HG03565 (cell line): Measurements from ENCODE around the gene RPS2.
"Not testable (repeated sequence)": the region's sequence is repeated elsewhere in the genome, so short reads cannot be mapped to it uniquely, and the experiment has no call there.

Experiments used
- ATAC-seq: cut with Tn5 transposase; IDR thresholded peaks from one replicate; pipeline ENCODE4 v1.9.1; 2021; ENCODE audit warnings: mild to moderate bottlenecking, moderate library complexity; ENCODE audit not compliant: unreplicated experiment

The RPS2 gene

GRCh38 chr16:1964506-1965395 is at the start of gene RPS2:
TSS of gene RPS2 (minus strand) at chr16:1964826. CDS start at chr16:1964625, 201 bp downstream.
- ATAC-seq: peak; percentile 76

GRCh38 chr16:2013527-2013926 is 48.9 kb upstream of the RPS2 start:
- no peak for ATAC-seq

- not testable (repeated sequence) for ATAC-seq
These were observed 47.1 kb upstream of the RPS2 start for GRCh38 chr16:2011726-2012125.

GRCh38 chr16:2009791-2010510 is 45.3 kb upstream of the RPS2 start, which contains the start of gene ZNF598:
TSS of gene ZNF598 (minus strand) at chr16:2009821.
- ATAC-seq: peak; percentile 74

GRCh38 chr16:2009164-2009711 is 44.6 kb upstream of the RPS2 start:
- ATAC-seq: peak; percentile 26

- no peak for ATAC-seq
These were observed 44.1 kb upstream of the RPS2 start for GRCh38 chr16:2008631-2009163.

- ATAC-seq: no peak
These were observed 43.4 kb upstream of the RPS2 start for GRCh38 chr16:2008009-2008526.

- ATAC-seq: no peak
These were observed 42.6 kb upstream of the RPS2 start for GRCh38 chr16:2007081-2007836.

GRCh38 chr16:2006317-2006716 is 41.7 kb upstream of the RPS2 start:
- no peak for ATAC-seq

- no peak for ATAC-seq
These were observed 41.0 kb upstream of the RPS2 start for GRCh38 chr16:2005646-2006045.

- ATAC-seq: no peak
These were observed 40.3 kb upstream of the RPS2 start for GRCh38 chr16:2004795-2005517.

- peak; percentile 64 for ATAC-seq
These were observed 39.4 kb upstream of the RPS2 start for GRCh38 chr16:2003827-2004641.

GRCh38 chr16:2003231-2003826 is 38.7 kb upstream of the RPS2 start:
- ATAC-seq: no peak

- no peak for ATAC-seq
These were observed 38.0 kb upstream of the RPS2 start for GRCh38 chr16:2002406-2003230.

GRCh38 chr16:2001456-2002355 is 37.1 kb upstream of the RPS2 start:
- no peak for ATAC-seq

GRCh38 chr16:2001035-2001434 is 36.4 kb upstream of the RPS2 start:
- no peak for ATAC-seq
